Effector memory CD4-positive, alpha-beta T cell (primary cell): ENCODE data around the gene PTPRD.

Source experiments
- DNase-seq, 3 donors: peaks; one replicate each; pipeline ENCODE4 v3.0.0-alpha.2; 2020
- H3K27ac ChIP-seq: 2 replicates; pipeline ENCODE4 v1.7.0; 2013; ENCODE audit warnings: mild to moderate bottlenecking, low read length, moderate library complexity; ENCODE audit not compliant: insufficient read depth, poor library complexity, severe bottlenecking
- H3K27me3 ChIP-seq: replicated peaks from 2 replicates; pipeline ENCODE4 v1.7.0; 2013; ENCODE audit warnings: mild to moderate bottlenecking, low read length; ENCODE audit not compliant: insufficient read depth, control insufficient read depth, poor library complexity, severe bottlenecking
- H3K36me3 ChIP-seq: 2 replicates; pipeline ENCODE4 v1.7.0; 2013; ENCODE audit warnings: mild to moderate bottlenecking, low read length, moderate library complexity; ENCODE audit not compliant: control insufficient read depth, insufficient read depth
- H3K4me1 ChIP-seq: 2 replicates; pipeline ENCODE4 v1.7.0; 2013; ENCODE audit warnings: low read length, mild to moderate bottlenecking; ENCODE audit not compliant: control insufficient read depth, insufficient read depth, poor library complexity, severe bottlenecking
- H3K4me3 ChIP-seq: 2 replicates; pipeline ENCODE4 v1.7.0; 2013; ENCODE audit warnings: low read length, low read depth, mild to moderate bottlenecking; ENCODE audit not compliant: insufficient read depth, poor library complexity, severe bottlenecking
- H3K9me3 ChIP-seq: 2 replicates; pipeline ENCODE4 v1.7.0; 2013; ENCODE audit warnings: mild to moderate bottlenecking, low read length, moderate library complexity; ENCODE audit not compliant: control insufficient read depth

Gene PTPRD

DNA sequence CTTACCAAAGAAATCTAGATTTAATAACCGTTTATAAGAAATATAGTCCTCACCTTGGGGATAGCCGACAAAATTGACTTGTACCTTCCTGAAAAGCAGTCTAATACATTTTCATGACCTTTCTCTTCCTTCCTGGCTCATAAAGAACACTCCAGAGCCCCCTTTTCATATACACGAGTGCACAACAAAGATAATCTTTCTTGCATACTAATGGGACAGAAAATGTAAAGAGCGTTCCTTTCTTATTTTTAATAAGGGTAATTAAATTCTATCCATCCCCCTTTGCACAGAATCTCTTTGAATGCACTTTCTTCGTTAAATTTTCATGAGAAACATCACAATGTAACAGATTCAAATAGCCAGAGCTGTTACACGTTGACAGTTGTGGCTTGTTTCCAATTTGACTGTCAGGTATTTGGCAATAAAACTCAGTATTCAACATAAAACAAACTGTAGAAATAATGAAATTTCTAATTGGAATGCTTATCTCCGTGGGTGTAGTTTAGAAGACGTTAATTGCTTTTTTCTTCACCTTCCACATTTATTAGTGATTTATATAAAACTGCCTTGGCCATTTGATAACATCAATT lies 2080.9 kb downstream of the PTPRD start:
- no peaks in the 10 kb centered on the region for H3K9me3 ChIP-seq
- no peaks in the 10 kb centered on the region for H3K36me3 ChIP-seq
- no peak for DNase-seq
- no peaks in the 10 kb centered on the region for H3K27me3 ChIP-seq
- no peak overlapping the region for H3K4me3 ChIP-seq
- no peaks in the 10 kb centered on the region for H3K4me1 ChIP-seq
- no peak overlapping the region for H3K27ac ChIP-seq

DNA sequence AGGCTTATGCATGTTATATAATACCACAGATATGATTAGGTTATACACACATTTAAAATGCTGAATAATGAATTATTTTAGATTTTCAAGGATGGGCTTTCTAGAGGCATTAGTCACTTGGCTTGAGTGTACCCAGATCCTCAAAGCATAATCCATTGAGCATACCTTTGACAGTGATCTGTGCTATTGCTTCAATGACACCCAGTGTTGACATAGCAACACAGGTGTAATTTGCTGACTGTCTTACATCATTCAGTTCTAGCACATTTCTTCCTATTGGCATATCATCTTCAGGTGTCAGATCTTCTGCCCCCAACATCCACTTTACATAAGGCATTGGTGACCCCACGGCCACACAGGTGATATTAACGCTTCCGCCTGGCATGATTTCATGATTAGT lies 2091.7 kb downstream of the PTPRD start:
- Histone ChIP-seq H3K4me3 (no peak overlapping the region), H3K9me3 (no peaks in the 10 kb centered on the region), H3K27ac (no peak overlapping the region), H3K27me3 (no peaks in the 10 kb centered on the region), H3K36me3 (no peaks in the 10 kb centered on the region), H3K4me1 (no peaks in the 10 kb centered on the region)
- DNase-seq = no peak

GRCh38 chr9:8515748-8516147 lies 2097.1 kb downstream of the PTPRD start:
- Histone ChIP-seq H3K9me3 (no peaks in the 10 kb centered on the region), H3K4me3 (no peak overlapping the region), H3K27me3 (no peaks in the 10 kb centered on the region), H3K36me3 (no peaks in the 10 kb centered on the region), H3K4me1 (no peaks in the 10 kb centered on the region), H3K27ac (no peak overlapping the region)
- no peak for DNase-seq

GRCh38 chr9:8514760-8515159 lies 2098.0 kb downstream of the PTPRD start:
- Histone ChIP-seq H3K36me3 (no peaks in the 10 kb centered on the region), H3K27ac (no peak overlapping the region), H3K4me3 (no peak overlapping the region), H3K27me3 (no peaks in the 10 kb centered on the region), H3K9me3 (no peaks in the 10 kb centered on the region), H3K4me1 (no peaks in the 10 kb centered on the region)
- DNase-seq = no peak

DNA sequence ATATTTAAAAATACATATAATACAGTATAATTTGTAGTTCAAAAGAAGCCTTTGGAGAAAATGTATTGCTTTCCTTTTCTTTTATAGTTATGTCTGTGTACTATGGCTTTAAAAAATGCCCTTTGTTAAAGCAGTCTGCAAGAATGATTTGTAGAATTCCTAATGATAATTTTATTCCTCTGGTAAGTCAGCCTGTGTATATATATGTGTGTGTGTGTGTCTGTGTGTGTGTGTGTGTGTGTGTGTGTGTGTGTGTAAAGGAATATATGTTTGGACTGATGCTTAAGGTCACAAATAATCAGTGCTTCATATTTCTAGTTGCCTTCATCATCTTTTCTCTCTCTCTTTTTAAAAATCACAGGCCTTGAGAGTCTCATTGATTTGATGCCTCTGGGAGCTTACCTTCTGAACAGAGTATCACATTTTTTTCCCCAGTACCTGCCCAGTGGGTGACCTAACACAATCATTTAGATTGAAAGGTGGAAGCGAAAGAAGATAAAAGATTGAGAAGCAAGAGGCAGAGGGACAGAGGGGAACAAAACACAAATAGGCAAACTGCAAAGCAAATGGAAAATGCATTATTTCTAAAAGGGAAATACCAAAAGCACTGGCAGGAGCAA lies 2104.0 kb downstream of the PTPRD start:
- no peaks in the 10 kb centered on the region for H3K9me3 ChIP-seq
- H3K4me3 ChIP-seq = no peak overlapping the region
- DNase-seq = no peak
- no peaks in the 10 kb centered on the region for H3K36me3 ChIP-seq
- H3K4me1 ChIP-seq = no peaks in the 10 kb centered on the region
- no peaks in the 10 kb centered on the region for H3K27me3 ChIP-seq
- H3K27ac ChIP-seq = no peak overlapping the region

GRCh38 chr9:8494571-8494970 lies 2118.2 kb downstream of the PTPRD start:
- no peak for DNase-seq
- Histone ChIP-seq H3K27ac (no peak overlapping the region), H3K4me3 (no peak overlapping the region), H3K36me3 (no peaks in the 10 kb centered on the region), H3K9me3 (no peaks in the 10 kb centered on the region), H3K27me3 (no peaks in the 10 kb centered on the region), H3K4me1 (no peaks in the 10 kb centered on the region)

GRCh38 chr9:8492679-8493078 lies 2120.1 kb downstream of the PTPRD start:
- H3K36me3 ChIP-seq = no peaks in the 10 kb centered on the region
- no peaks in the 10 kb centered on the region for H3K4me1 ChIP-seq

GRCh38 chr9:8492024-8492423 lies 2120.8 kb downstream of the PTPRD start:
- Histone ChIP-seq H3K27me3 (no peaks in the 10 kb centered on the region), H3K4me1 (no peaks in the 10 kb centered on the region), H3K4me3 (no peak overlapping the region), H3K36me3 (no peaks in the 10 kb centered on the region), H3K9me3 (no peaks in the 10 kb centered on the region), H3K27ac (no peak overlapping the region)
- no peak for DNase-seq

More at GRCh38 chr9:8492679-8493078, 2120.1 kb downstream of the PTPRD start:
- Histone ChIP-seq H3K9me3 (no peaks in the 10 kb centered on the region), H3K4me3 (no peak overlapping the region), H3K27me3 (no peaks in the 10 kb centered on the region), H3K27ac (no peak overlapping the region)
- DNase-seq = no peak

GRCh38 chr9:8491563-8491962 lies 2121.2 kb downstream of the PTPRD start:
- Histone ChIP-seq H3K27me3 (no peaks in the 10 kb centered on the region), H3K9me3 (no peaks in the 10 kb centered on the region), H3K36me3 (no peaks in the 10 kb centered on the region), H3K4me1 (no peaks in the 10 kb centered on the region), H3K4me3 (no peak overlapping the region), H3K27ac (no peak overlapping the region)
- no peak for DNase-seq

- no peak for DNase-seq
- H3K9me3 ChIP-seq = no peaks in the 10 kb centered on the region
- H3K4me1 ChIP-seq = no peaks in the 10 kb centered on the region
- no peaks in the 10 kb centered on the region for H3K36me3 ChIP-seq
- H3K27ac ChIP-seq = no peak overlapping the region
- H3K27me3 ChIP-seq = no peaks in the 10 kb centered on the region
- no peak overlapping the region for H3K4me3 ChIP-seq
Measured at GRCh38 chr9:8489835-8490234, 2123.0 kb downstream of the PTPRD start.
